Breast epithelium (tissue), 3 donors: Measurements from ENCODE around the gene KLHL8.

Experiments used
- CTCF ChIP-seq, 3 donors: fragments of 450-650 bp; IDR thresholded peaks; one replicate each; pipeline ENCODE4 v1.5.1; 2016 to 2017; ENCODE audit warnings: antibody characterized with exemption in 3 of 3, mild to moderate bottlenecking in 3 of 3, moderate library complexity in 3 of 3
- POLR2A ChIP-seq: fragments of 450-650 bp; IDR thresholded peaks from one replicate; pipeline ENCODE4 v1.6.1; 2016; ENCODE audit warnings: antibody characterized with exemption, mild to moderate bottlenecking, moderate library complexity

DNA sequence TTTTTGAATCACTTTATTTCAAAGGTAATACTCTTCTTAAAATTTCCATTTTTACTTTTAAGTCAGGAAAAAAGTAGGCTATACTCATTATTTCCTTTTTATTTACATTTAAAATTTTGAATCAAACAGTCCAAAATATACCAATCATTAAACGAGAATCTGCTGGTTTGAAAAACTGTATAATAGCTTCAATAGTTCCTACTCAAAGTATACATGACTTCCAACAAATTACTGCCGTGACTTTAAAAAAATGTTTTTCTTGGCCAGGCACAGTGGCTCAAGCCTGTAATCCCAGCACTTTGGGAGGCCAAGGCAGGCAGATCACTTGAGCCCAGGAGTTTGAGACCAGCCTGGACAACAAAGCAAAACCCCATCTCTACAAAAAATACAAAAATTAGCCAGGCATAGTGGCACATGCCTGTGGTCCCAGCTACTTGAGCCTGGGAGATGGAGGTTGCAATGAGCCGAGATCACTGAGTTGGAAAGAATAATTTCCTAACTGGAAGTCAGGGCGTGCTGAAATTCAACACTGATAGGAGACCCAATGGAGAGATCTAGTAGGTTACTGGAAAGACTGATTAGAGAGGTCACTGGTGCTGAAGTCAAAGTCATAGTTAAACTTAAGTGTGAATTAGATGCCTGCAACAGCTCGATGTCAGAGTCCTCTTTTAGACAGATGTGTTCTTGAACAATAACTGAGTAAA is 9.0 kb downstream of the KLHL8 start:
- no peak for TF ChIP-seq CTCF (IDR thresholded peaks at IDR 0.05)
- no peak for TF ChIP-seq POLR2A
